ENCODE results near the gene TTC12.

Gene TTC12, protein sequence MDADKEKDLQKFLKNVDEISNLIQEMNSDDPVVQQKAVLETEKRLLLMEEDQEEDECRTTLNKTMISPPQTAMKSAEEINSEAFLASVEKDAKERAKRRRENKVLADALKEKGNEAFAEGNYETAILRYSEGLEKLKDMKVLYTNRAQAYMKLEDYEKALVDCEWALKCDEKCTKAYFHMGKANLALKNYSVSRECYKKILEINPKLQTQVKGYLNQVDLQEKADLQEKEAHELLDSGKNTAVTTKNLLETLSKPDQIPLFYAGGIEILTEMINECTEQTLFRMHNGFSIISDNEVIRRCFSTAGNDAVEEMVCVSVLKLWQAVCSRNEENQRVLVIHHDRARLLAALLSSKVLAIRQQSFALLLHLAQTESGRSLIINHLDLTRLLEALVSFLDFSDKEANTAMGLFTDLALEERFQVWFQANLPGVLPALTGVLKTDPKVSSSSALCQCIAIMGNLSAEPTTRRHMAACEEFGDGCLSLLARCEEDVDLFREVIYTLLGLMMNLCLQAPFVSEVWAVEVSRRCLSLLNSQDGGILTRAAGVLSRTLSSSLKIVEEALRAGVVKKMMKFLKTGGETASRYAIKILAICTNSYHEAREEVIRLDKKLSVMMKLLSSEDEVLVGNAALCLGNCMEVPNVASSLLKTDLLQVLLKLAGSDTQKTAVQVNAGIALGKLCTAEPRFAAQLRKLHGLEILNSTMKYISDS
- total RNA-seq = 27.0 reads per million, percentile 54 among the genes with 10 or more reads in this experiment

DNA sequence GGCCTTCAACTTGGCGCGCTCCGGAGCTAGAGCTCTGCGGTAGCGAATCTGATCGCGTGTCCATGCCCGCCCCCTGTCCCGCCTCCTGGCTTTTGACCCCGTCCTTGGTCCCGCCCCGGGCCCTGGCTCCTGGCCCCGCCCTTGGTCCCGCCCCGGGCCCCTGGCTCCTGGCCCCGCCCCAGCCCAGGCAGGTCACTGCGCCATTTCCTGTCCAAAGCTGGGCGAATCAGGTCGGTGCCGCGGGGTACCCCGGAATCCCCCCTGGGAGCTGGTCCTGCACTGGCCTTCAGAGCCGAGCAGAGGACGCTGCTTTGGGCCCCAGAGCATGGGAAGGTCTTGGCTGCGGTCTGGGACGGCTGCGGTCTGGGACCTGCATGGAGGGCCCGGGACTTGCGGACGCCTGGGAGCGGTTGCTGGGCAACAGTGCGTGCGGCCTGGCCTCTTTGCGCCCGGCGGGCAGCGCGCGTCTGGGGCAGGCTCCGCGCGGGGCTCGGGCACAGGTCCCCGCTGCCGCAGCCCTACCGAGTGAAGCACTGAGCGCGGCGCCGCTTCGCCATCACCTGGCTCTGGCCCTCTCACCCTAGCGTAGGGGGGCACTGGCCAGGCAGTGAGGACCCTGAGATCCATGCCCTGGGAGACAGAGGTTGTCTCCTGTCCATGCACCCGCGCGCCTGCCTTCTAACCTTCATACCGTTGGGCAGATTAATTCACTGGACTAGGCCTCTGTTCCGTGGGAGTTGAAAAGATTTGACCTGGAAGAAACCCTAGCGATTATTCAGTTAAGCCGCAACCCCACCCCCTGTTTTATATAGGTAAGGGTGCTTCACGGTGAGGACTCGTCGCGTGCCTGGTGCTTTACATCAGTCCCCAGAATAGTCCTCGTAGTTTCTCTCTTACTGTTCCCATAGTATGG is at the start of gene TTC12:
TTC12 (plus strand) TSS at position 195 of the 913 bp plus-strand sequence. CDS start 1,675 bp downstream, outside the sequence.
- DNase-seq = peak; percentile 84

DNA sequence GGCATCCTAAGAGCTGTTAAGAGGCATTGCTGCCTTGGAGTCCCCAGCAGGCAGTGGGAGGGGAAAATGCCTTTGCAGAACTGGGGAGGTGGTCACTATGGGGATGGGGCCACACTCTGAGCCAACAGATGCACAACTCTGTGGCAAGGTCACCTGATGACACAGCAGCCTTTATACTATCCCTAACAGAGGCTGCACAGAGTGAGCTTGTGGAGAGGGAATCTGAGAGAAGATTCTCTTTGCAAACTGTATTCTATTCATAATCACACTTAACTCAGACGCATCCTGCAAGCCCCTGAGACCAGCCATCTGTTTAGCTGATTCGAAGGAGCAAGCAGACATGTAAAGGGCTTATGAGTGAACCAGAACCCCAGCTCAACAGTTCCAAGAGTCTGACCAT is 49.0 kb upstream of the TTC12 start:
- no peak for DNase-seq

GRCh38 chr11:113267493-113267892 is 46.9 kb upstream of the TTC12 start:
- no peak for DNase-seq

- DNase-seq = no peak
Observed at GRCh38 chr11:113269096-113269495, 45.3 kb upstream of the TTC12 start.

- DNase-seq = no peak
Observed at GRCh38 chr11:113269636-113270035, 44.7 kb upstream of the TTC12 start.

- no peak for DNase-seq
Observed at GRCh38 chr11:113270080-113270479, 44.3 kb upstream of the TTC12 start.

DNA sequence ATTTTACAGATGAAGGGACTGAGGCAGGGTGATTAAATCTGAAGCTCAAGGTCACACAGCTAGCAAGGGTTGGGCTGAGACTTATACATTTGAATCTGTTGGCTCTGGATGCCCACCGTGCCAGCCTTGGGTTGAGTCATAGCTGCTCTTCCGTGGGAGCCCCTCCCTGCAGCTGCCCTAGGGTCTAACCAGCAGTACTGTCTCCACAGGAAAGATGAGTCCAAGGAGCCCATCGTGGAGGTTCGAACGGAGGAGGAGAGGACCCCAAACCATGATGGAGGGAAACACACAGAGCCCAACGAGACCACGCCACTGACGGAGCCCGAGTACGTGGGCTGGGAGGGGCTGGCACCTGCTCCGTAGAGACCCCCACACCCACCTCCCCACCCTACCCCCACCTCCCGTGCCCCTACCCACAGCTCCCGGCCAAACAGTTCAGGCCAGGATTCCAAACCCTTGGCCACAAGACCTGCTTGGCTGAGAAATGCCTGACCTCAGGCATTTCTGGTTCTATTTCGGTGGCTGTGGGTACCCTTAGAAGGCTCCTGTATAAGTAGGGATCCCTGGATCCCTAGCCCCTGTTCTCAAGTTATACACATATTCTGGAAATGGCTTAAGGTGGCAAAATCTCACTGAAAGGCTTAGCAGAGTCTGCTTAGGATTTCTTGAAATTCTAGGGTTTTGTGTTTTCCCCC is 42.7 kb upstream of the TTC12 start:
- DNase-seq = no peak

DNA sequence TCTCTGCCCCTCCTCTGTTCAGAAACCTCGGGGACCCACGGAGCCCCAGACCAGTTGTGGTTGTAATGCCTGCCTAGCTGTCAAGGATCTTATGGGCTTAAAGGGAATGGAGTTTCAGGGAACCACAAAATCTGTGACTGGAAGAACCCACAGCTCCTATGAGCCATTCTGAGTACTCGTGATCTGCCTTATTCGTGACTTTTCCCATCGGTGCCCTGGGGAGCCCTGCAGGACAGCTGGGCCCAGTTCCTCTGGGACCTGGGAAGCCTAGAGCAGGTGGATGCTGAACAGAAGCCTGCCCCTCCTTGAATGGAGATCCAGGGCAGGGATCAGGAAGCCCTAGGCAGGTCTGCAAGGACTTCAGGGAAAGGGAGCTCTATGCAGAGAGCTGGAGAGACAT is 42.1 kb upstream of the TTC12 start:
- DNase-seq = no peak

DNA sequence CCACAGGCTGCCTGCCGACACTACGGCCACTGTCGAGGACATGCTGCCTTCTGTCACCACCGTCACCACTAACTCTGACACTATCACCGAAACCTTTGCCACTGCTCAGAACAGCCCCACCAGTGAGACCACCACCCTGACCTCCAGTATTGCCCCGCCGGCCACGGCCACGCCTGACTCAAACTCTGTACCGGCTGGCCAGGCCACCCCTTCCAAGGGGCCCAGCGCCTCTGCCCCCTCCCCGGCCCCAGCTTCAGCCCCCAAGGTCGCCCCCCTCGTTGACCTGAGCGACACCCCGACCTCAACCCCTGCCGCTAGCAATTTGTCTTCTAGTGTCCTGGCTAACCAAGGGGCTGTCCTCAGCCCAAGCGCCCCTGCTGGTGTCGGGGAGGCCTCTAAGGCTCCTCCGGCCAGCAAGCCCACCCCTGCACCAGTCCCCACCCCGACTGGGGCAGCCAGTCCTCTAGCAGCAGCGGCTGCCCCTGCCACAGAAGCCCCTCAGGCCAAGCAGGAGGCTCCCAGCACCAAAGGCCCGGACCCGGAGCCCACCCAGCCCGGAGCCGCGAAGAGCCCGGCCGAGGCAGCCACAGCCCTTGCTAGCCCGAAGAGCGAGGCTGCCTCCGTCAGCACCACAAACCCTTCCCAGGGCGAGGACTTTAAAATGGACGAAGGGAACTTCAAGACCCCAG is 41.3 kb upstream of the TTC12 start:
- no peak for DNase-seq

DNA sequence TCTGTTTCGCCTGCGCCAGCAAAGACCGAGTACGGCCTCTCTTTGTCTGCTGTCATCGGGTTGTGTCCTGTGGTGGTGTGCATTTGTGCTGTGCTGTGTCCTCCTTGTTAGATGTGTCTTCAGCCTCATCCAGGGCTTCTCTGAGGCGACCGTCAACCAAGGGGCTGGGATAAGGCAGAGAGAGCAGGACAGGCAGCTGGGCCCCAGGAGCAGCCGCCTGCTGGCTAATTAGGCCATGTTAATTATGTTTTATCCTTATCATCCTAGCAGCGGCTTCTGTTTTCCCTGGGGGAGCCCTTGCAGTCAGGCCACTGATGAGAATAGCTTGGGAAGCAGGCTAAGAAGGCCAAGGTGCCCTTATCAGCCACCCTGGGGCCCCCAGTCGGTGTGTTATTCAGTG is 40.7 kb upstream of the TTC12 start:
- no peak for DNase-seq

GRCh38 chr11:113274713-113275582 is 39.4 kb upstream of the TTC12 start:
- DNase-seq = no peak

DNA sequence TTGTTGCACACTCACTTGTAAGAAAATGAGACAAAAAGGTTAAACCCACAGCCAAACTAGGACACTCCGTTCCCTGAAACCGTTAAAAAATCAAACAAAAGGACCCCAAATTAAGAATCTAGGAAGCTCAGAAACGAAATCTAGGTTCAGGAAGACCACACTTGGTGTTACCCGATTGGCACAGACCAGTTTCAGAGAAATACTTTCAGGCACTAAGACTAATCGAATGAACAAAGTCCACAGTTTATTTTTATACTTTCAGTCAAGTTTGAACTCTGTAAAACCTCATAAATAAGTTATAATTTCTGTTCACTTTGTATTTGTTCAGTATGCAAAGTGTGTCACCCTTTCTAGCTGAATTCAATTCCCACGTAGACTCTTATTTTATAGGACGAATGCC is 38.8 kb upstream of the TTC12 start:
- no peak for DNase-seq

GRCh38 chr11:113276466-113276865 is 37.9 kb upstream of the TTC12 start:
- DNase-seq = no peak

GRCh38 chr11:113277907-113278306 is 36.5 kb upstream of the TTC12 start:
- no peak for DNase-seq

DNA sequence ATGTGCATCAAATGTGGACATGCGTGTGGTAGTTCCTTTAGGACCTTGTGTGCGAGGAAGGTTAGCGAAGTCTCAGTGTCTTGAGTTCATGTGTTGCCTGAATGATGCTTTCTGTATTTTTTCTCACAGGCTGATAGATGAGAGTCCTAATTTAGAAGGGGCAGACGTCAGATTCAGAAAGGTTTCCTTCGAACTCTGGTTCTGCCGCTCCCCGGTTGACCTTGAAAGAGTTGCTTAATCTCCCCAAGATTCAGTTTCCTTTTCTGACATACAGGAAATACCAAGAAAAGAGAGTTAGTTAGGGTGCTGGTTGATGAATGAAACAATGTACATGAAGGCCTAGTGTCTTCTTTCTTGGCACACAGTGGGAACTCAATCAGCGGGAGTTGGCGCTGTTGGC is 35.9 kb upstream of the TTC12 start:
- no peak for DNase-seq

GRCh38 chr11:113278925-113279324 is 35.5 kb upstream of the TTC12 start:
- no peak for DNase-seq

GRCh38 chr11:113279591-113279990 is 34.8 kb upstream of the TTC12 start:
- DNase-seq = no peak

DNA sequence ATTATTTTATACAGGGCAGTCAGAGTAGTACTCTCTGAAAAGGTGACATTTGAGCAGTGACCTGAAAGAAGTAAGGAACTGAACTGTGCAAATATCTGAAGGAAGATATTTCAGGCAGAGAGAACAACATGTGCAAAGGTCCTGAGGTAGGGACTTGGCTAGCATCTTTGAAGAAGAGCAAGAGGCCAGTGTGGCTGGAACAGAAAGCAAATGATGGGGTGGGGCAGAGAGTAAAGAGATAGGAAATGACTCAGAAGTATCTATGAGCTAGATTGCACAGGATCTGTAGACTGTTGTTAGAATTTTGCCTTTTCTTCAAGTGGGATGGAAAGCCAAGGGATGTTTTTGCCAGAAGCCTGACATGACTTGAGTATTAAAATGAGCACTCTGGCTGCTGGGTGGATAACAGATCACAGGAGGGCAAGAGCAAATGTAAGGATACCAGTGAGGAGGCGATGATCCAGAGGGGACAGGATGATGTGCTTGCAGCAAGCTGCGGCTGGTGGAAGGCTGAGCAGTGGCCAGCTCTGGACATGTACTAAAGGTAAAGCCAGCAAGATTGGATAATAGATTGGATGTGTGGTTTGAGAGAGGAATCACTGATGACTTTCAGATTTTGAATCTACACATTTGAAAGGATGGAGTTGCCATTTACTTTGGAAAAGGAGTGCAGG is 33.2 kb upstream of the TTC12 start:
- no peak for DNase-seq

DNA sequence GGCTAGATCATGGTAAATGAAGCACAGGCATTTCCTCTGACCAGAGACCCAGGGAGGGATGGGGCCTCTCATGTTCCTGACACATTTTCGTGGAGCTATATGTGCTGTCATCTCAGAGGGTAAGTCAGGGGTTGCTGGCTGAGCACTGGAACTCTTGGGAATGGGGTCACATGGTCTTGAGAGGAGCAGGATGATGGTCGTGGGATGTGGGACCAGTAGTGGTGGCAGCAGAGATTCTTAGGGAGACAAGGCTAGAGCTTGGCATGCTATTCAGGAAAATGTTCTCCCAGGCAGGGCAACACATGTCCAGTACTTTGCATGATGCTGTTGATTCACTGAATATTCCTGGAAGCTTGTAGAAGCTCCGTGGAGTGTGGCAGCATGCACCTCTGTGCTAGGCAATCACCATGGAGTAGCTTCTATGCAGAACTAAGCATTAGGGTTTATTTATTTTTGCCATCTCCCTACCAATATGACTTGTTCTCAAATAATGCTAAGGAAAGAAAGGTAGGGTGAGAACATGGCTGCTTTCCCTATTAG is 31.4 kb upstream of the TTC12 start:
- no peak for DNase-seq

DNA sequence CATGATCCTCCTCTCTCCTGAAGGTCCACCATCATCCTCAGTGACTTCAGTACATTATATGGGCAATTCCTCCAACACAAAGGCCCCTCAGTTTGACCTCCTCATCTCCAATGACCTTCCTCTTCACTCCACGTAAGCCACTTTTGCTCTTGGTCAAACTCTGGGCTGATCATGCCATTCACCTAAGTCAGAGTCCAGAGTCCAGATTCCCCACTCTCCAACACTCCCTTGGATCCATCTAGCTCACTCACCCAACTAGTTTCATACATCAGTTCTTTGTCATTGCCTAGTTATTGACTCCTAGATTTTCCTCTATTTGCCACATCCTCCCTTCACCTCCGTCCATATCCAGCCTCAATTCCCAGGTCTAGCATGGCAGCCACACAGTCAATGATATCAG is 30.5 kb upstream of the TTC12 start:
- DNase-seq = no peak

All from effector CD4-positive, alpha-beta T cell (primary cell).